Endothelial cell of umbilical vein (primary cell): ENCODE data around the gene SLC38A4. TPM values are rescaled to one million over a fixed set of nuclear protein-coding genes. Genes with fewer than 3 reads are reported as not detected.

Experiments used
- BruUV-seq: library from RNA; stranded (reverse); fragments of 400-500 nt; replicated peaks from 2 replicates; lab custom pipeline; 2021; lab: Mats Ljungman, UMichigan
- CTCF ChIA-PET: fragments of 300-600, 350-600 bp; sonication (Branson Sonifier 250); formaldehyde crosslinking; loops from one replicate; lab custom pipeline; 2021; ENCODE audit warnings: antibody characterized with exemption, inconsistent platforms; lab: Charles Lee
- POLR2A ChIA-PET: fragments of 300-600, 350-600 bp; sonication (Branson Sonifier 250); formaldehyde crosslinking; loops from one replicate; lab custom pipeline; 2021; ENCODE audit warnings: antibody characterized with exemption, inconsistent platforms; lab: Charles Lee
- DNase-seq: peaks from one replicate; pipeline ENCODE4 v3.0.0-alpha.2; 2011; ENCODE audit warnings: low read depth, low spot score
- FAIRE-seq: peaks from 2 replicates; lab custom pipeline; 2011; peaks lifted over from hg19 to GRCh38; lab: Jason Lieb, UNC
- H2AFZ ChIP-seq: 2 replicates; pipeline ENCODE4 v1.6.0; 2012; ENCODE audit warnings: low read depth, low read length, control low read depth, inconsistent platforms
- H3K27ac ChIP-seq: 2 replicates; pipeline ENCODE4 v1.5.1; 2011; ENCODE audit warnings: low read depth, mild to moderate bottlenecking, control low read depth, low read length, moderate library complexity; ENCODE audit not compliant: insufficient read depth
- H3K27me3 ChIP-seq, 2 experiments: 2 replicates each; pipeline versions ENCODE4 v1.6.0 to v1.6.1; 2011; ENCODE audit warnings: low read length in 2 of 2, mixed read lengths in 1 of 2; ENCODE audit not compliant: control insufficient read depth in 2 of 2, insufficient read depth in 2 of 2
- H3K36me3 ChIP-seq, 2 experiments: 2 replicates in 1 of 2; 3 replicates in 1 of 2; pipeline ENCODE4 v1.5.1; 2011; ENCODE audit warnings: low read length in 2 of 2, mild to moderate bottlenecking in 1 of 2, moderate library complexity in 1 of 2; ENCODE audit not compliant: control insufficient read depth in 2 of 2, insufficient read depth in 2 of 2; ENCODE audit errors: extremely low read depth in 1 of 2
- H3K4me1 ChIP-seq: 3 replicates; pipeline ENCODE4 v1.5.1; 2011; ENCODE audit warnings: mild to moderate bottlenecking, low read length; ENCODE audit not compliant: control insufficient read depth, insufficient read depth; ENCODE audit errors: extremely low read depth
- H3K4me2 ChIP-seq: 2 replicates; pipeline ENCODE4 v1.6.1; 2011; ENCODE audit warnings: low read length, control low read depth, mixed read lengths; ENCODE audit not compliant: insufficient read depth
- H3K4me3 ChIP-seq, 3 experiments: fragments of 200-600 bp in 1 of 3; sonication (generic), shearing (Covaris generic) in 1 of 3; replicated peaks in 1 of 3; 2 replicates each; pipeline ENCODE4 v1.5.1; 2011 to 2016; ENCODE audit warnings: control low read depth in 3 of 3, low read length in 3 of 3, mild to moderate bottlenecking in 2 of 3, inconsistent platforms in 1 of 3, low read depth in 1 of 3, moderate library complexity in 1 of 3; ENCODE audit not compliant: insufficient read depth in 1 of 3
- H3K79me2 ChIP-seq: 2 replicates; pipeline ENCODE4 v1.6.0; 2012; ENCODE audit warnings: low read length, inconsistent platforms; ENCODE audit not compliant: control insufficient read depth, insufficient read depth
- H3K9ac ChIP-seq: replicated peaks from 2 replicates; pipeline ENCODE3; 2011; ENCODE audit warnings: low read length, control low read depth; ENCODE audit not compliant: insufficient read depth; ENCODE audit errors: extremely low read depth
- H3K9me1 ChIP-seq: replicated peaks from 3 replicates; pipeline ENCODE4 v1.6.0; 2011; ENCODE audit warnings: mild to moderate bottlenecking, low read length; ENCODE audit not compliant: control insufficient read depth, insufficient read depth; ENCODE audit errors: extremely low read depth
- H3K9me3 ChIP-seq: replicated peaks from 2 replicates; pipeline ENCODE4 v1.5.1; 2012; ENCODE audit warnings: low read length, inconsistent platforms; ENCODE audit not compliant: control insufficient read depth, insufficient read depth
- H4K20me1 ChIP-seq: replicated peaks from 2 replicates; pipeline ENCODE3; 2011; ENCODE audit warnings: mild to moderate bottlenecking, low read length; ENCODE audit not compliant: control insufficient read depth, insufficient read depth; ENCODE audit errors: extremely low read depth
- CTCF ChIP-seq, 2 donors: IDR thresholded peaks; 1 replicate in 1 of 2; 2 replicates in 1 of 2; pipeline ENCODE4 v1.5.1; 2011; ENCODE audit warnings: low read length in 2 of 2, mild to moderate bottlenecking in 2 of 2, moderate library complexity in 2 of 2, control low read depth in 1 of 2, inconsistent platforms in 1 of 2, low read depth in 1 of 2; ENCODE audit not compliant: insufficient read depth in 1 of 2; ENCODE audit errors: extremely low read depth in 1 of 2
- FOS ChIP-seq: IDR thresholded peaks from 2 replicates; pipeline ENCODE4 v1.6.1; 2011; ENCODE audit warnings: mild to moderate bottlenecking, low read length, moderate library complexity, borderline replicate concordance; ENCODE audit not compliant: insufficient read depth
- JUN ChIP-seq: IDR thresholded peaks from 2 replicates; pipeline ENCODE4 v1.6.1; 2011; ENCODE audit warnings: borderline replicate concordance, low read depth; ENCODE audit not compliant: insufficient read length, insufficient read depth
- MAX ChIP-seq: IDR thresholded peaks from 2 replicates; pipeline ENCODE4 v1.6.1; 2011; ENCODE audit not compliant: insufficient read depth, insufficient read length
- MYC ChIP-seq: IDR thresholded peaks from one replicate; pipeline ENCODE4 v1.6.1; 2011; ENCODE audit warnings: mild to moderate bottlenecking, low read depth, low read length
- POLR2A ChIP-seq: IDR thresholded peaks from 2 replicates; pipeline ENCODE4 v1.6.1; 2012; ENCODE audit warnings: low read depth, mild to moderate bottlenecking, control low read depth, low read length
- POLR2AphosphoS5 ChIP-seq: IDR thresholded peaks from 2 replicates; pipeline ENCODE4 v1.6.1; 2012; ENCODE audit warnings: low read depth, mild to moderate bottlenecking, control low read depth, low read length, moderate library complexity; ENCODE audit not compliant: insufficient read depth
- dilution Hi-C: fragments of 300-500 bp; cut with MboI; formaldehyde crosslinking; loops from one replicate; pipeline ENCODE4 v1.15.0; 2019; ENCODE audit warnings: low sequenced_read_pairs; ENCODE audit not compliant: extremely low pct_ligation_motif_present
- intact Hi-C: fragments of 100-400 bp; cut with micrococcal nuclease; formaldehyde crosslinking; loops from one replicate; pipeline ENCODE4 v1.10.0; 2022
- polyA plus RNA-seq, 4 experiments: library from polyadenylated mRNA; depleted of rRNA in 3 of 4; stranded (reverse) in 3 of 4; unstranded in 1 of 4; fragments of >200 nt; gene quantifications; 2 replicates each; pipeline versions ENCODE4 v1.2.1 to v1.2.3, GENCODE V29; 2011 to 2012; ENCODE audit warnings: missing spikeins in 1 of 4
- total RNA-seq: library from RNA; stranded (reverse); gene quantifications from 2 replicates; pipeline ENCODE4 v1.2.3, GENCODE V29; 2021

The SLC38A4 gene
- total and polyA plus RNA-seq, 2 donors (not counting 3 experiments of a cell fraction or from before 2014, with no cell fraction given), result 0.36 to 0.66 TPM

GRCh38 chr12:46800160-46800559, 25.6 kb downstream of the SLC38A4 start:
- intact Hi-C loops (no loop called here), dilution Hi-C loops (no loop called here)
- Histone ChIP-seq H3K36me3 (no peaks in the 10 kb centered on the region), H4K20me1 (no peaks in the 10 kb centered on the region), H3K27ac (no peak overlapping the region), H3K4me1 (no peaks in the 10 kb centered on the region), H3K79me2 (no peaks in the 10 kb centered on the region), H3K4me2 (no peak overlapping the region), H3K27me3 (no peaks in the 10 kb centered on the region), H2AFZ (no peak overlapping the region), H3K4me3 (no peak overlapping the region), H3K9ac (no peak overlapping the region), H3K9me3 (no peaks in the 10 kb centered on the region), H3K9me1 (no peaks in the 10 kb centered on the region)
- FAIRE-seq, result no peak
- ChIA-PET POLR2A (no interaction called here), CTCF (no interaction called here)
- no TSS peak for BruUV-seq
- DNase-seq, result no peak
- TF ChIP-seq POLR2A (no peak), POLR2AphosphoS5 (no peak), MYC (no peak)

GRCh38 chr12:46798648-46799047, 27.1 kb downstream of the SLC38A4 start:
- FAIRE-seq (no peak), DNase-seq (no peak)
- Histone ChIP-seq H3K4me1 (no peaks in the 10 kb centered on the region), H3K4me3 (no peak overlapping the region), H3K9ac (no peak overlapping the region), H2AFZ (no peak overlapping the region), H3K27ac (no peak overlapping the region), H3K9me1 (no peaks in the 10 kb centered on the region), H3K4me2 (no peak overlapping the region), H3K9me3 (no peaks in the 10 kb centered on the region), H3K36me3 (no peaks in the 10 kb centered on the region), H3K27me3 (no peaks in the 10 kb centered on the region), H3K79me2 (no peaks in the 10 kb centered on the region), H4K20me1 (no peaks in the 10 kb centered on the region)
- dilution Hi-C loops (no loop called here), intact Hi-C loops (no loop called here)
- no peak for TF ChIP-seq JUN
- TF ChIP-seq POLR2AphosphoS5, result no peak
- no peak for TF ChIP-seq CTCF (IDR thresholded peaks at IDR 0.05; ENCODE audit: extremely low read depth in 1 of 2, insufficient read depth in 1 of 2, low read depth in 1 of 2, low read length in 2 of 2)
- TF ChIP-seq FOS, result no peak
- TF ChIP-seq MAX, result no peak
- no peak for TF ChIP-seq MYC
- TF ChIP-seq POLR2A, result no peak
- no TSS peak for BruUV-seq
- ChIA-PET POLR2A (no interaction called here), CTCF (no interaction called here)
